Hepatocyte (in vitro differentiated cells): ENCODE results near the gene DPY19L2. TPM values are rescaled to one million over a fixed set of nuclear protein-coding genes. Genes with fewer than 3 reads are reported as not detected.
"Not testable (repeated sequence)": the region's sequence is repeated elsewhere in the genome, so short reads cannot be mapped to it uniquely, and the experiment has no call there.

ENCODE experiments used
- DNase-seq: peaks from one replicate; pipeline ENCODE4 v3.0.0-alpha.2; 2016; ENCODE audit warnings: low spot score
- H2AFZ ChIP-seq: fragments of 200-600 bp; sonication (generic); 2 replicates; pipeline ENCODE4 v1.6.0; 2016; ENCODE audit warnings: antibody characterized with exemption, mild to moderate bottlenecking
- H3K27ac ChIP-seq: fragments of 200-600 bp; sonication (generic); 2 replicates; pipeline ENCODE4 v1.5.1; 2016; ENCODE audit warnings: mild to moderate bottlenecking
- H3K27me3 ChIP-seq: fragments of 200-600 bp; sonication (generic); 2 replicates; pipeline ENCODE4 v1.6.1; 2016
- H3K36me3 ChIP-seq: fragments of 200-600 bp; sonication (generic); replicated peaks from 2 replicates; pipeline ENCODE4 v1.5.1; 2016; ENCODE audit warnings: low read depth; ENCODE audit not compliant: insufficient read depth
- H3K4me1 ChIP-seq: fragments of 200-600 bp; sonication (generic); 2 replicates; pipeline ENCODE4 v1.5.1; 2016; ENCODE audit warnings: mild to moderate bottlenecking, moderate library complexity; ENCODE audit not compliant: insufficient read depth
- H3K4me2 ChIP-seq: fragments of 200-600 bp; sonication (generic); 2 replicates; pipeline ENCODE4 v1.6.0; 2016
- H3K4me3 ChIP-seq: fragments of 200-600 bp; sonication (generic); 2 replicates; pipeline ENCODE4 v1.5.1; 2016; ENCODE audit warnings: mild to moderate bottlenecking
- H3K79me2 ChIP-seq: fragments of 200-600 bp; sonication (generic); 2 replicates; pipeline ENCODE4 v1.6.0; 2017; ENCODE audit warnings: mild to moderate bottlenecking
- H3K9me2 ChIP-seq: fragments of 200-600 bp; sonication (generic); replicated peaks from 2 replicates; pipeline ENCODE4 v1.6.0; 2017; ENCODE audit warnings: mild to moderate bottlenecking; ENCODE audit not compliant: insufficient read depth
- H3K9me3 ChIP-seq: fragments of 200-600 bp; sonication (generic); 2 replicates; pipeline ENCODE4 v1.5.1; 2016; ENCODE audit warnings: low read depth, mild to moderate bottlenecking
- H4K20me1 ChIP-seq: fragments of 200-600 bp; sonication (generic); 2 replicates; pipeline ENCODE4 v1.6.0; 2016; ENCODE audit warnings: mild to moderate bottlenecking; ENCODE audit not compliant: insufficient read depth, poor library complexity, severe bottlenecking
- WGBS: methylation state at CpG from one replicate; pipeline ENCODE4 v1.1.6; 2016; ENCODE audit warnings: low lambda C conversion rate; ENCODE audit errors: missing lambda C conversion rate; 5-methylcytosine and 5-hydroxymethylcytosine counted together
- polyA plus RNA-seq: library from polyadenylated mRNA; unstranded; fragments of >200 nt; fragmentation: Nextera tagmentation; extraction: Ambion mirVana; gene quantifications from 2 replicates; pipeline ENCODE4 v1.2.1, GENCODE V29; 2016
- total RNA-seq: library from RNA; depleted of rRNA; stranded (reverse); fragments of >200 nt; gene quantifications from 2 replicates; pipeline ENCODE4 v1.2.3, GENCODE V29; 2014

The DPY19L2 gene
- total and polyA plus RNA-seq, 2 experiments from 2014 or later, result 5.0 to 11.6 TPM

DNA sequence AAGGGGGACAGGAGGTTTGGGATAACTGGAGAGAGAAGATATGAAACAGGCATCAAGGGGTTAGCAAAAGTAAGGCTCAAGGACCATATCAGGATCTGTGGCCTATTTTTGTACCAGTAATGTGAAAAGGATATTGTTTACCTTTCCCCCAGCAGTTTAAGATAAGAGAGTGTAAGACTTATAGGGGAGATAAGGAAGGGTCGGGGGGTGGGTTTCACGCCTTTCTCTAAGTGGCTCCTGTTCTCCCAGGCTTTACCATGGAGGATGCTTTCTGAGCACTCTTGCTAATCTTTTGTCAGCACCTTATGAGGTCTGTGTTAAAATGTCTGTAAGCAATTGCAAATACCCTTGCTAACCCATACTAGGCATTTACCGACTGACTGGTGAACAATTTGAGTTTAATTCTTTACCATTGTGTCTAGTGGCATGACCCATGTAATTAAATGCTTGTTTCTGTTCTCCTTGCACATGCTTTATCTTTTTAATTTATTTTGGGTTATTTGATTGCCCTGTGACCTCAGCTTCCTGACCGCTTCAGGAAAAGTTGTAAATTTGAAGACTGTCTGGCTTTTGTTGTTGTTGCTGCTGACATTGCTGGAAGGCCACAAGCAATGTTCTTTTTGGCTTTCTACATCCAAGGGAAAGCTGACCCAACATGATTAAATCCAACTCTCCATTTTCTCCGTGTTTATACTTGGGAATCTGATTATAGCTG is 12.6 kb downstream of the DPY19L2 start:
- not testable (repeated sequence) for H3K4me3 ChIP-seq, H3K9me3 ChIP-seq, H3K27me3 ChIP-seq, H3K79me2 ChIP-seq, H2AFZ ChIP-seq, H3K27ac ChIP-seq, H3K9me2 ChIP-seq, DNase-seq, H3K4me2 ChIP-seq, H3K36me3 ChIP-seq, H3K4me1 ChIP-seq, H4K20me1 ChIP-seq
- WGBS, result 30% methylated on average over 5 of the region's 5 CpGs

DNA sequence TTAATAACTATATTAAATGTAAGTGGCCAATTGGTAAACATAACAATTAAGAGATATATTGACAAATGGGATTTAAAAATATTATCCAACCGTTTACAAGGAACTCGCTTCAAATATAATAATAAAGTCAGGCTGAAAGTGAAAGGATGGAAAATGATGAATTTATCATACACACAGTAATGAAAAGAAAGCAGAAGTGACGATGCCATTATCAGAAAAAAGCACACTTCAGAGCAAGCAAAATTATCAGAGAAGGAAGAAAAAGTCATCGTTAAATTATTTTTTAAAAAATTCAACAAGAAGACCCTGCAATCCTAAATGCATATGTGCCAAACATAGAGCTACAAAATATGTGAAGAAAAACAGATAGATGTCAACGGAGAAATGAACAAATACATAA is 13.8 kb downstream of the DPY19L2 start:
- not testable (repeated sequence) for H3K27me3 ChIP-seq, H4K20me1 ChIP-seq, H2AFZ ChIP-seq, DNase-seq, H3K4me1 ChIP-seq, H3K4me2 ChIP-seq, H3K9me2 ChIP-seq, H3K27ac ChIP-seq, H3K36me3 ChIP-seq, H3K79me2 ChIP-seq, H3K4me3 ChIP-seq, H3K9me3 ChIP-seq
- 94% methylated on average over 5 of the region's 5 CpGs for WGBS

DNA sequence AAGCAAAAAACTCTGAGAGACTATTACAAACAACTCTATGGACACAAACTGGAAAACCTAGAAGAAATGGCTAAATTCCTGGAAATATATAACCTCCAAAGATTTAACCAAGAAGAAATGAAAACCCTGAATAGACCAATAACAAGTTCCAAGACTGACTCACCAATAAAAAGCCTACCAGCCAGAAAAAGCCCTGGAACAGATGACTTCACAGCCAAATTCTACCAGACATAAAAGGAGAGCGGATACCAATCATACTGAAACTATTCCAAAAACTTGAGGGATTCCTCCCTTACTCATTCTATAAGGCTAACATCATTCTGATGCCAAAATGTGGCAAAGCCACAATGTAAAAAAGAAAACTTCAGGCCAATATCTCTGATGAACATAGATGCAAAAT is 18.8 kb downstream of the DPY19L2 start:
- not testable (repeated sequence) for H3K36me3 ChIP-seq, H3K4me3 ChIP-seq, H3K4me2 ChIP-seq, H3K27ac ChIP-seq, H3K9me2 ChIP-seq, H3K9me3 ChIP-seq, H4K20me1 ChIP-seq, H3K27me3 ChIP-seq, DNase-seq, H2AFZ ChIP-seq, H3K4me1 ChIP-seq, H3K79me2 ChIP-seq
- WGBS, result 96% methylated on average over 1 of the region's 1 CpG

DNA sequence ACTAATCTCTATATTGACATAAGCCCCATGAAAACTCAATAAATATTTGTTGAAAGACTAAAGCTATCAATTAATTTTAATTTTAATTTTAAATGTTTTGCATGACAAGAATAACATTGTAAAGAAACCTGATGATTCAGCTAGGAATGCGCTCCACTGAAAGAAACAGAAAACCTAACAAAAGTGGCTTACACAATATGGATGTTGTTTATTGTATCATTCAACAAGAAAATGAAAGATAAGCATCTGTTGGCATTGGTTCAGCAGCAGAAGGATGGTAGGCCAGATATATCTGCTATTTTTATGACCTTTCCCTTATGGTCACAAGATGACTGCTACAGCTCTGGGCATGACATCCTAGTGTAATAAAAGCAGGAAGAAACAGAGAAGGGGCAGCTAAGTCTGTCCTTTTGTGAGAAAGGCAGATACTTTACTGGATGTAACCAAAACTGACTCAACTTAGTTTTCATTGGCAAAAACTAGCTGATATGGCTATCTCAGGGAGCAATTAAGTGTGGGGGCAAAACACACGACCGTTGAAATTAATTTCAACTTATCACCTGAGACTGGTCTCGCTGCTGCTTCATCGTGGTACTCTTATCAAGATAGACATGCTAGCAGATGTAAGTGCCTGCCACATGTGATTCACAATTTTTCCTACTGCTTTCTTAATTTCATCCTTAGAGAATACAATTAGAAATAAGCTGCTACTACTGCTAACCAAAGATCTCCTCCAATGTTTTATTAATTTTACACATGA is 24.7 kb downstream of the DPY19L2 start:
- not testable (repeated sequence) for H2AFZ ChIP-seq, H3K79me2 ChIP-seq, H3K4me3 ChIP-seq, H3K36me3 ChIP-seq, DNase-seq, H3K4me1 ChIP-seq, H4K20me1 ChIP-seq, H3K9me2 ChIP-seq, H3K9me3 ChIP-seq, H3K27ac ChIP-seq, H3K4me2 ChIP-seq, H3K27me3 ChIP-seq
- WGBS, result 65% methylated on average over 5 of the region's 5 CpGs

DNA sequence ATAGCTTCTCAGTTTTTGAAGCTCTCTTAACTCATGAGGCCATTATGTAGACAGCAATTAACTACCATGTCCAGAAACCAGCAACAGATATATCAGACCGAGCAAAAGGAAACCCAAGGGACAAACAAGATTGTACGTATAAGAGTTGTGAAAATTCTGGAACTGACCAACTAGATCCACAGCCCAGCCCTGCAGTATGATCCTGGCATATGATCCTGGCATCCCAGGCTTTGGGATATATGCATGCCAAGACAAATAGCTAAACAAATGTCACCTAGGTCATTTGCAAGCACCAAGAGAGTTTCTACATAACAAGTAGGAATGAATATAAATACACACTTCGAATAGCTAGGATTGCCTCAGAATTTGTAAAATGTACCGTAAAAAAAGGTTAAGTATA is 44.0 kb downstream of the DPY19L2 start:
- H3K36me3 ChIP-seq, H3K4me2 ChIP-seq, H4K20me1 ChIP-seq, H3K79me2 ChIP-seq, H2AFZ ChIP-seq, H3K27ac ChIP-seq, H3K9me2 ChIP-seq, H3K9me3 ChIP-seq, DNase-seq, H3K4me3 ChIP-seq, H3K4me1 ChIP-seq, H3K27me3 ChIP-seq: not testable (repeated sequence)
- WGBS, result 94% methylated on average over 4 of the region's 4 CpGs

DNA sequence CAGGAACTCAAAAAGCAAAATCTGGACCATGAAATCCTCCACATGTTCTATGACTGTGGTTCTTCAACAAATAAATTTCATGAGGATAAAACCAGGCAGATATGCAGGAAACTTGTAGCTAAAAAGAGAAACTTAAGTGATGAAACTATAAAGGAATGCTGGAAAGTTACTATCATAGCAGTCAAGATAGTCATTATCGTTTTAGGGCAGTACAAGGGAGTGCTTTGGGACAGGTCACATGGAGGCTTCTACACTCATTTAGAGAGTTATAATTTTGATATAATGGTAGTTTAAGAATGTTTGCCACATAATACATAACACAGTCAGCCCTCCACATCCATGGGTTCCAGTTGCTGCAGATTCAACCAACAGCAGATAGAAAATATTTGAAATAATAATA is 52.7 kb downstream of the DPY19L2 start:
- H4K20me1 ChIP-seq, H3K4me3 ChIP-seq, H3K9me2 ChIP-seq, H2AFZ ChIP-seq, H3K4me2 ChIP-seq, H3K27ac ChIP-seq, H3K36me3 ChIP-seq, H3K27me3 ChIP-seq, H3K4me1 ChIP-seq, DNase-seq, H3K79me2 ChIP-seq, H3K9me3 ChIP-seq: not testable (repeated sequence)
- WGBS, result 88% methylated on average over 1 of the region's 1 CpG

DNA sequence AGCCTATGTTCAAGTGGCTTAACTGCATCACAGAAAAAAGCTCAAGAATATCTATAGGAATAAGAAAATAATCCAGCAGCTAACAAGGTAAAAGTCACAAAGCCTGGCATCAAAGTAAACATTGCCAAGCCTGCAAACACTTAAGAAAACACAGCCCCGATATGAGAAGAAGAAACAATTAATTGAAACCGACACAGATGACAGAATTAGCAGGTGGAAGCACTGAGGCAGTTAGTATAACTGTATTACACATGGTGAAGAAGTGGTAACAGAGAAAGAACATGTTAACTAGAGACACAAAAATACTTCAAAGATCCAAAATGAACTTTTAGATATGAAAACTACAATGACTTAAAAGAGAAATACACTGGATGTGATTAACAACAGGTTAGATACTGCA is 57.0 kb downstream of the DPY19L2 start:
- H3K36me3 ChIP-seq, H4K20me1 ChIP-seq, H3K79me2 ChIP-seq, H3K27me3 ChIP-seq, H2AFZ ChIP-seq, H3K9me2 ChIP-seq, H3K27ac ChIP-seq, H3K4me1 ChIP-seq, H3K4me2 ChIP-seq, H3K9me3 ChIP-seq, H3K4me3 ChIP-seq, DNase-seq: not testable (repeated sequence)
- 97% methylated on average over 2 of the region's 2 CpGs for WGBS

DNA sequence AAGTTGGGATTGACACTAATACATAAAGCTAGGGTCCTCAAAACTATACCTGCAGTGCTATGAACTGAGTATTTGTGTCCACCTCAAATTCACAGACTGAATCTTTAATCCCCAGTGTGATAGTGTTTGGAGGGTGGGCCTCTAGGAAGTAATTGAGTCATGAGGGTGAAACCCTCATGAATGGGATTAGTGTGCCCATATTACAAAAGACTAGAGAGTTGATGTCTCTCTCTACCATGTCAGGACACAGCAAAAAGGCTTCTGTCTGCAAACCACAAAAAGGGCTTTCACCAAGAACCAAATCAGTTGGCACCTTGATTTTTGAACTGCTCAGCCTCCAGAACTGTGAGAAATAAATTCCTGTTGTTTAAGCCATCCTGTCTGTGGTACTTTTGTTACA is 59.0 kb downstream of the DPY19L2 start:
- not testable (repeated sequence) for H3K79me2 ChIP-seq, DNase-seq, H3K27me3 ChIP-seq, H3K27ac ChIP-seq, H3K9me3 ChIP-seq, H3K4me2 ChIP-seq, H3K36me3 ChIP-seq, H3K4me1 ChIP-seq, H3K4me3 ChIP-seq, H2AFZ ChIP-seq, H3K9me2 ChIP-seq, H4K20me1 ChIP-seq

DNA sequence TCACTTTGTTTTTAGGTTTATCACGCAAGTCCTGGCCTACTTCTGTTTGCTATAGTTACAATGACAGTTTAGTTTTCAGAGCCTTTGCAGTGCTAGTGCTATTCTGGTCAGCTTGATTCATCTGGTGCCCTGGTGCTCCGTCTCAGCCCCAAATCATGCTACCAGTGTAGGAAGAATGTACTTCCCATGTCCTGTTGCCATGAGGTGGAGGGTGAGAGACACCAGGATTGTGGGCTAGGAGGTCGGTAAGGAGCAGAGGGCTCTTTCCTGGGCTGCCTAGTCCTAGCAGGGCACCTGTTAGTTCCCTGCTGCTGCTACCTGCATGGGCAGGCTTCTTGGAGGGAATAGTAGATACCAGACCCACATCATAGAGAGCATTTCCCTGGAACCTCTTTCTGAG is 63.3 kb downstream of the DPY19L2 start:
- not testable (repeated sequence) for H3K9me2 ChIP-seq, DNase-seq, H3K4me1 ChIP-seq, H3K79me2 ChIP-seq, H3K27me3 ChIP-seq, H3K27ac ChIP-seq, H3K9me3 ChIP-seq, H2AFZ ChIP-seq, H3K4me2 ChIP-seq, H3K36me3 ChIP-seq, H3K4me3 ChIP-seq, H4K20me1 ChIP-seq
- WGBS, result 89% methylated on average over 3 of the region's 3 CpGs
